Measurements from ENCODE around the gene SERPINI1. TPM values are rescaled to one million over a fixed set of nuclear protein-coding genes. Genes with fewer than 3 reads are reported as not detected.

SERPINI1 gene
- total RNA-seq, 1 experiment from 2014 or later: 4.4 TPM

GRCh38 chr3:167712445-167712844, 23.1 kb upstream of the SERPINI1 start:
- ChIA-PET CTCF (no interaction called here), POLR2A (no interaction called here)
- BruUV-seq (replicated peaks): no TSS peak
- intact Hi-C loops (cut with micrococcal nuclease; ENCODE audit: unreplicated experiment): no loop called here
- H3K9me3 ChIP-seq: no peaks in the 10 kb centered on the region
- no peak overlapping the region for H3K4me3 ChIP-seq (ENCODE audit: low read depth, low read length)
- H3K4me3 Mint-ChIP-seq (ENCODE audit: unreplicated experiment): no peak overlapping the region
- no peak for DNase-seq
- no peaks in the 10 kb centered on the region for H3K27me3 Mint-ChIP-seq (ENCODE audit: insufficient read depth, unreplicated experiment)
- H3K4me1 Mint-ChIP-seq (ENCODE audit: low read depth, unreplicated experiment): peaks cover 26% of the 10 kb centered on the region
- H3K4me1 ChIP-seq: peaks cover 19% of the 10 kb centered on the region
- no peaks in the 10 kb centered on the region for H3K9me3 Mint-ChIP-seq (ENCODE audit: unreplicated experiment)
- no peak overlapping the region for H3K27ac Mint-ChIP-seq (ENCODE audit: unreplicated experiment)
- TF ChIP-seq CTCF (IDR thresholded peaks at IDR 0.05; ENCODE audit: insufficient read depth in 1 of 2, low read depth in 1 of 2, low read length in 1 of 2, severe bottlenecking in 1 of 2, unreplicated experiment in 1 of 2): no peak
- H3K27me3 ChIP-seq (replicated peaks; ENCODE audit: control insufficient read depth, insufficient read depth, low read length): no peaks in the 10 kb centered on the region
- H3K36me3 Mint-ChIP-seq (ENCODE audit: insufficient read depth, unreplicated experiment): peaks cover 55% of the 10 kb centered on the region
- no peaks in the 10 kb centered on the region; the same call in 1 of the 2 replicates for H3K36me3 ChIP-seq (ENCODE audit: control insufficient read depth, insufficient read depth, low read length)

GRCh38 chr3:167714871-167715270, 20.6 kb upstream of the SERPINI1 start:
- no peaks in the 10 kb centered on the region for H3K27me3 Mint-ChIP-seq (ENCODE audit: insufficient read depth, unreplicated experiment)
- peaks cover 29% of the 10 kb centered on the region for H3K4me1 ChIP-seq
- H3K4me3 Mint-ChIP-seq (ENCODE audit: unreplicated experiment): no peak overlapping the region
- peaks cover 36% of the 10 kb centered on the region for H3K4me1 Mint-ChIP-seq (ENCODE audit: low read depth, unreplicated experiment)
- peaks cover 65% of the 10 kb centered on the region for H3K36me3 Mint-ChIP-seq (ENCODE audit: insufficient read depth, unreplicated experiment)
- CTCF ChIA-PET: no interaction called here
- no peaks in the 10 kb centered on the region for H3K9me3 ChIP-seq
- H3K9me3 Mint-ChIP-seq (ENCODE audit: unreplicated experiment): no peaks in the 10 kb centered on the region
- TF ChIP-seq CTCF (IDR thresholded peaks at IDR 0.05; ENCODE audit: insufficient read depth in 1 of 2, low read depth in 1 of 2, low read length in 1 of 2, severe bottlenecking in 1 of 2, unreplicated experiment in 1 of 2): no peak
- POLR2A ChIA-PET: no interaction called here
- H3K36me3 ChIP-seq (ENCODE audit: control insufficient read depth, insufficient read depth, low read length): no peaks in the 10 kb centered on the region; the same call in 1 of the 2 replicates
- DNase-seq: no peak
- BruUV-seq (replicated peaks): no TSS peak
- H3K27me3 ChIP-seq (replicated peaks; ENCODE audit: control insufficient read depth, insufficient read depth, low read length): no peaks in the 10 kb centered on the region
- H3K4me3 ChIP-seq (ENCODE audit: low read depth, low read length): no peak overlapping the region
- H3K27ac Mint-ChIP-seq (ENCODE audit: unreplicated experiment): no peak overlapping the region
- intact Hi-C loops (cut with micrococcal nuclease; ENCODE audit: unreplicated experiment): no loop called here

GRCh38 chr3:167716920-167717319, 18.6 kb upstream of the SERPINI1 start:
- Mint-ChIP-seq H3K4me3 (ENCODE audit: unreplicated experiment) (peak overlapping the region; percentile 28), H3K27me3 (ENCODE audit: insufficient read depth, unreplicated experiment) (no peaks in the 10 kb centered on the region), H3K27ac (ENCODE audit: unreplicated experiment) (no peak overlapping the region), H3K9me3 (ENCODE audit: unreplicated experiment) (no peaks in the 10 kb centered on the region), H3K36me3 (ENCODE audit: insufficient read depth, unreplicated experiment) (peaks cover 58% of the 10 kb centered on the region), H3K4me1 (ENCODE audit: low read depth, unreplicated experiment) (peaks cover 36% of the 10 kb centered on the region)
- TF ChIP-seq CTCF (IDR thresholded peaks at IDR 0.05; ENCODE audit: insufficient read depth in 1 of 2, low read depth in 1 of 2, low read length in 1 of 2, severe bottlenecking in 1 of 2, unreplicated experiment in 1 of 2): no peak
- H3K9me3 ChIP-seq: no peaks in the 10 kb centered on the region
- peaks cover 2% of the 10 kb centered on the region for H3K36me3 ChIP-seq (ENCODE audit: control insufficient read depth, insufficient read depth, low read length)
- ChIA-PET POLR2A (interaction anchor here (1.1 kb wide), 1 partner anchor 20 kb away, joined by 4 read pairs; no protein-coding TSS in a partner anchor), CTCF (interaction anchor here (1.6 kb wide), 1 partner anchor 19 kb away, joined by 7 read pairs; the partner anchor contains the start of gene SERPINI1)
- intact Hi-C loops (cut with micrococcal nuclease; ENCODE audit: unreplicated experiment): loop anchor here (1.0 to 2.0 kb wide), 3 partner anchors 8 to 44 kb away; partner anchors contain the start of gene PDCD10
- DNase-seq: peak; percentile 55 to 63
- H3K4me3 ChIP-seq (ENCODE audit: low read depth, low read length): no peak overlapping the region
- H3K4me1 ChIP-seq: peaks cover 29% of the 10 kb centered on the region
- no peaks in the 10 kb centered on the region for H3K27me3 ChIP-seq (replicated peaks; ENCODE audit: control insufficient read depth, insufficient read depth, low read length)
- no TSS peak for BruUV-seq (replicated peaks)

Measured in Caco-2 (cell line).